Astrocyte (in vitro differentiated cells and primary cell): Measurements from ENCODE around the gene PAQR6.

Experiments used
- CTCF ChIP-seq: IDR thresholded peaks from 2 replicates; pipeline ENCODE4 v1.5.1; 2011; ENCODE audit warnings: low read depth, mild to moderate bottlenecking, inconsistent platforms, low read length, moderate library complexity; ENCODE audit not compliant: insufficient read depth
- EZH2 ChIP-seq: IDR thresholded peaks from 2 replicates; pipeline ENCODE4 v1.6.1; 2012; ENCODE audit warnings: mild to moderate bottlenecking, low read length, inconsistent platforms; ENCODE audit not compliant: insufficient read depth

GRCh38 chr1:156225677-156226014 lies 22.2 kb downstream of the PAQR6 start:
- TF ChIP-seq CTCF (no peak), EZH2 (no peak)
